SK-MEL-5 (cell line): ENCODE data around the gene PYGO2. TPM values are rescaled to one million over a fixed set of nuclear protein-coding genes. Genes with fewer than 3 reads are reported as not detected.
"Not testable (repeated sequence)": the region's sequence is repeated elsewhere in the genome, so short reads cannot be mapped to it uniquely, and the experiment has no call there.

Experiments
- DNase-seq: peaks from one replicate; pipeline ENCODE4 v3.0.0-alpha.2; 2016; ENCODE audit warnings: low read depth, low spot score
- in situ Hi-C: cut with HindIII; loops from 2 replicates; pipeline ENCODE4 v1.10.0; 2016; ENCODE audit warnings: low sequenced_read_pairs, high pct_unique_total_duplicates, low pct_unique_long_range_greater_than_20kb
- small RNA-seq, 2 experiments: library from RNA; depleted of rRNA; stranded (forward); fragments of <200 nt; gene quantifications; one replicate each; pipeline ENCODE3, GENCODE V24; 2014
- total RNA-seq: library from RNA; depleted of rRNA; stranded (reverse); fragments of >200 nt; shearing (Covaris generic); gene quantifications from 2 replicates; pipeline ENCODE4 v1.2.3, GENCODE V29; 2014; rRNA removed

PYGO2 gene
- total RNA-seq, 1 experiment from 2014 or later = 26.9 TPM

- in situ Hi-C loops, DNase-seq: not testable (repeated sequence)
Observed at GRCh38 chr1:154908129-154908528, 53.5 kb downstream of the PYGO2 start.

Small RNA genes within 50 kb of the gene (small RNA-seq; reads per million reads assigned to genes)
- 0 reads per million in 2 experiments for gene MIR4258
- gene RF00017 = 0 reads per million in 2 experiments

Other genes with a start within 250 kb of the PYGO2 start
- 0.03 TPM in 1 of 2 replicates, not detected in the other for gene KCNN3, start 91.5 kb downstream of the PYGO2 start, total RNA-seq
- gene PMVK, start 25.1 kb downstream of the PYGO2 start, total RNA-seq = 10.4 and 19.0 TPM in 2 replicates
- 78.2 and 81.4 TPM in 2 replicates for gene PBXIP1, start 5.7 kb downstream of the PYGO2 start, total RNA-seq
- 102 and 107 TPM in 2 replicates for gene SHC1, start 9.0 kb upstream of the PYGO2 start, total RNA-seq
- gene CKS1B, start 12.9 kb upstream of the PYGO2 start, total RNA-seq = 122 and 157 TPM in 2 replicates
- gene FLAD1, start 21.6 kb upstream of the PYGO2 start, total RNA-seq = 53.5 and 58.2 TPM in 2 replicates
- 0.48 and 1.2 TPM in 2 replicates for gene LENEP, start 31.8 kb upstream of the PYGO2 start, total RNA-seq
- 25.1 and 29.1 TPM in 2 replicates for gene ZBTB7B, start 41.0 kb upstream of the PYGO2 start, total RNA-seq
- 0.18 TPM in 1 of 2 replicates, not detected in the other for gene DCST2, start 72.0 kb upstream of the PYGO2 start, total RNA-seq
- gene DCST1, start 72.0 kb upstream of the PYGO2 start, total RNA-seq = not detected in 2 replicates
- gene ADAM15, start 89.5 kb upstream of the PYGO2 start, total RNA-seq = 62.0 and 67.1 TPM in 2 replicates
- 12.7 and 13.9 TPM in 2 replicates for gene EFNA4, start 102.0 kb upstream of the PYGO2 start, total RNA-seq
- gene EFNA3, start 117.1 kb upstream of the PYGO2 start, total RNA-seq = 6.6 and 8.2 TPM in 2 replicates
- gene EFNA1, start 166.1 kb upstream of the PYGO2 start, total RNA-seq = 25.3 and 25.7 TPM in 2 replicates
- gene SLC50A1, start 174.1 kb upstream of the PYGO2 start, total RNA-seq = 57.4 and 61.6 TPM in 2 replicates
- gene DPM3, start 178.7 kb upstream of the PYGO2 start, total RNA-seq = 28.5 and 36.9 TPM in 2 replicates
- 326 and 369 TPM in 2 replicates for gene KRTCAP2, start 211.5 kb upstream of the PYGO2 start, total RNA-seq
- 0.85 and 1.3 TPM in 2 replicates for gene TRIM46, start 212.1 kb upstream of the PYGO2 start, total RNA-seq
- gene THBS3, start 246.1 kb upstream of the PYGO2 start, total RNA-seq = 11.4 and 12.1 TPM in 2 replicates
- 128 and 140 TPM in 2 replicates for gene MTX1, start 246.9 kb upstream of the PYGO2 start, total RNA-seq